Tibial nerve (tissue), 4 donors: ENCODE measurements around the gene B3GNT4.

ENCODE experiments used
- CTCF ChIP-seq, 5 experiments: fragments of 200-600 bp in 3 of 5; fragments of 450-650 bp in 2 of 5; sonication (generic) in 3 of 5; IDR thresholded peaks; one replicate each; pipeline ENCODE4 v1.5.1; 2016 to 2019; ENCODE audit warnings: antibody characterized with exemption in 5 of 5, mild to moderate bottlenecking in 3 of 5, moderate library complexity in 2 of 5
- EP300 ChIP-seq, 2 donors: sonication (generic); formaldehyde crosslinking; IDR thresholded peaks; one replicate each; pipeline ENCODE4 v1.6.1; 2017; ENCODE audit warnings: antibody characterized with exemption in 2 of 2, mild to moderate bottlenecking in 1 of 2

- no peak for TF ChIP-seq CTCF (IDR thresholded peaks at IDR 0.05)
- TF ChIP-seq EP300 (IDR thresholded peaks at IDR 0.05): no peak
Observed at GRCh38 chr12:122185494-122186082, 17.9 kb upstream of the B3GNT4 start.
